Measurements from ENCODE around the gene ABI2.

The ABI2 gene

DNA sequence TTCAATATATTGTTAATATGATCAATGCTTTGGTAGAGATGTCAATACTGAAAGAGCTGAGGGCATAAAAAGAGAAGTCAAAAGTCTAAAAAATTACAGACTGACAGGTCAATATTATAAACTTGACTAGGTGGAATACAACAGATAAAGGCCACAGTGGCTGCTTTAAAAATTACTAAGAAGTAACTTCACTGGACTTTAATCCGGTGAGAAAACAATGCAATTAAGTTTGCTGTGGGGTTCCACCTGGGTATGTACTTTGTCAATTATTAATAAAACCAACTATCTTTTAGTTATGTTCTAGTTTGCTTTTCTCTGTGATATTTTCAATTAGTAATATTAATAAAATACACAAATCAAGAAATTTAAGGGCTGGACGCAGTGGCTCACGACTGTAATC is 162.2 kb downstream of the ABI2 start:
- DNase-seq: no peak

DNA sequence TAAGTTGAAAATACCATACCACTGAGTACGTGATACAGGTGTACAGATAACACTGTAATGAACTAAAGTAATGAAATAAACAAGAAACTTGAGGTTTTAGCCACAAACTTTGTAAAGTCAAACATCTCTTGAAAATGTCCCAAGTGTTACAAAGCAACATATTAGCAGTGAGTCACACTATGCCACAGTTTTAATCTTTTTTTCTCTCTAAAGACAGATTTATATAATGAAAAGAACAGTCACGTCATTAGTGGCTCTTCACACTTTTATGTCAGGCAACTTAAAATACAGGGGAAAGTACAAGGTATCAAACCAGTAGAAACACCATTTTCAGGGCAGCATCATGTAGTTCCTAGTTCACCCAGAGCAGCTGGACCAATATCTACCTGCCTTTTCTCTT is 164.8 kb downstream of the ABI2 start:
- no peak for DNase-seq

Measured in AML-193 (cell line).